Endothelial cell of umbilical vein (primary cell): ENCODE measurements around the gene TADA1. TPM values are rescaled to one million over a fixed set of nuclear protein-coding genes. Genes with fewer than 3 reads are reported as not detected.

Experiments used
- BruUV-seq: library from RNA; stranded (reverse); fragments of 400-500 nt; replicated peaks from 2 replicates; lab custom pipeline; 2021; lab: Mats Ljungman, UMichigan
- CTCF ChIA-PET: fragments of 300-600, 350-600 bp; sonication (Branson Sonifier 250); formaldehyde crosslinking; loops from one replicate; lab custom pipeline; 2021; ENCODE audit warnings: antibody characterized with exemption, inconsistent platforms; lab: Charles Lee
- POLR2A ChIA-PET: fragments of 300-600, 350-600 bp; sonication (Branson Sonifier 250); formaldehyde crosslinking; loops from one replicate; lab custom pipeline; 2021; ENCODE audit warnings: antibody characterized with exemption, inconsistent platforms; lab: Charles Lee
- DNase-seq: peaks from one replicate; pipeline ENCODE4 v3.0.0-alpha.2; 2011; ENCODE audit warnings: low read depth, low spot score
- FAIRE-seq: peaks from 2 replicates; lab custom pipeline; 2011; peaks lifted over from hg19 to GRCh38; lab: Jason Lieb, UNC
- H2AFZ ChIP-seq: 2 replicates; pipeline ENCODE4 v1.6.0; 2012; ENCODE audit warnings: low read depth, low read length, control low read depth, inconsistent platforms
- H3K27ac ChIP-seq: 2 replicates; pipeline ENCODE4 v1.5.1; 2011; ENCODE audit warnings: low read depth, mild to moderate bottlenecking, control low read depth, low read length, moderate library complexity; ENCODE audit not compliant: insufficient read depth
- H3K27me3 ChIP-seq, 2 experiments: 2 replicates each; pipeline versions ENCODE4 v1.6.0 to v1.6.1; 2011; ENCODE audit warnings: low read length in 2 of 2, mixed read lengths in 1 of 2; ENCODE audit not compliant: control insufficient read depth in 2 of 2, insufficient read depth in 2 of 2
- H3K36me3 ChIP-seq, 2 experiments: 2 replicates in 1 of 2; 3 replicates in 1 of 2; pipeline ENCODE4 v1.5.1; 2011; ENCODE audit warnings: low read length in 2 of 2, mild to moderate bottlenecking in 1 of 2, moderate library complexity in 1 of 2; ENCODE audit not compliant: control insufficient read depth in 2 of 2, insufficient read depth in 2 of 2; ENCODE audit errors: extremely low read depth in 1 of 2
- H3K4me1 ChIP-seq: 3 replicates; pipeline ENCODE4 v1.5.1; 2011; ENCODE audit warnings: mild to moderate bottlenecking, low read length; ENCODE audit not compliant: control insufficient read depth, insufficient read depth; ENCODE audit errors: extremely low read depth
- H3K4me2 ChIP-seq: 2 replicates; pipeline ENCODE4 v1.6.1; 2011; ENCODE audit warnings: low read length, control low read depth, mixed read lengths; ENCODE audit not compliant: insufficient read depth
- H3K4me3 ChIP-seq, 3 experiments: fragments of 200-600 bp in 1 of 3; sonication (generic), shearing (Covaris generic) in 1 of 3; replicated peaks in 1 of 3; 2 replicates each; pipeline ENCODE4 v1.5.1; 2011 to 2016; ENCODE audit warnings: control low read depth in 3 of 3, low read length in 3 of 3, mild to moderate bottlenecking in 2 of 3, inconsistent platforms in 1 of 3, low read depth in 1 of 3, moderate library complexity in 1 of 3; ENCODE audit not compliant: insufficient read depth in 1 of 3
- H3K79me2 ChIP-seq: 2 replicates; pipeline ENCODE4 v1.6.0; 2012; ENCODE audit warnings: low read length, inconsistent platforms; ENCODE audit not compliant: control insufficient read depth, insufficient read depth
- H3K9ac ChIP-seq: replicated peaks from 2 replicates; pipeline ENCODE3; 2011; ENCODE audit warnings: low read length, control low read depth; ENCODE audit not compliant: insufficient read depth; ENCODE audit errors: extremely low read depth
- H3K9me1 ChIP-seq: replicated peaks from 3 replicates; pipeline ENCODE4 v1.6.0; 2011; ENCODE audit warnings: mild to moderate bottlenecking, low read length; ENCODE audit not compliant: control insufficient read depth, insufficient read depth; ENCODE audit errors: extremely low read depth
- H3K9me3 ChIP-seq: replicated peaks from 2 replicates; pipeline ENCODE4 v1.5.1; 2012; ENCODE audit warnings: low read length, inconsistent platforms; ENCODE audit not compliant: control insufficient read depth, insufficient read depth
- H4K20me1 ChIP-seq: replicated peaks from 2 replicates; pipeline ENCODE3; 2011; ENCODE audit warnings: mild to moderate bottlenecking, low read length; ENCODE audit not compliant: control insufficient read depth, insufficient read depth; ENCODE audit errors: extremely low read depth
- EZH2 ChIP-seq: IDR thresholded peaks from 2 replicates; pipeline ENCODE4 v1.6.1; 2012; ENCODE audit warnings: borderline replicate concordance, low read depth, mild to moderate bottlenecking, moderate library complexity, low read length, inconsistent platforms; ENCODE audit not compliant: severe bottlenecking
- FOS ChIP-seq: IDR thresholded peaks from 2 replicates; pipeline ENCODE4 v1.6.1; 2011; ENCODE audit warnings: mild to moderate bottlenecking, low read length, moderate library complexity, borderline replicate concordance; ENCODE audit not compliant: insufficient read depth
- GATA2 ChIP-seq: IDR thresholded peaks from 2 replicates; pipeline ENCODE4 v1.7.0; 2011; ENCODE audit warnings: low read depth, mild to moderate bottlenecking, moderate library complexity, mixed read lengths, low read length; ENCODE audit not compliant: insufficient read length, insufficient read depth
- JUN ChIP-seq: IDR thresholded peaks from 2 replicates; pipeline ENCODE4 v1.6.1; 2011; ENCODE audit warnings: borderline replicate concordance, low read depth; ENCODE audit not compliant: insufficient read length, insufficient read depth
- MYC ChIP-seq: IDR thresholded peaks from one replicate; pipeline ENCODE4 v1.6.1; 2011; ENCODE audit warnings: mild to moderate bottlenecking, low read depth, low read length
- POLR2AphosphoS5 ChIP-seq: IDR thresholded peaks from 2 replicates; pipeline ENCODE4 v1.6.1; 2012; ENCODE audit warnings: low read depth, mild to moderate bottlenecking, control low read depth, low read length, moderate library complexity; ENCODE audit not compliant: insufficient read depth
- dilution Hi-C: fragments of 300-500 bp; cut with MboI; formaldehyde crosslinking; loops from one replicate; pipeline ENCODE4 v1.15.0; 2019; ENCODE audit warnings: low sequenced_read_pairs; ENCODE audit not compliant: extremely low pct_ligation_motif_present
- intact Hi-C: fragments of 100-400 bp; cut with micrococcal nuclease; formaldehyde crosslinking; loops from one replicate; pipeline ENCODE4 v1.10.0; 2022
- polyA plus RNA-seq, 4 experiments: library from polyadenylated mRNA; depleted of rRNA in 3 of 4; stranded (reverse) in 3 of 4; unstranded in 1 of 4; fragments of >200 nt; gene quantifications; 2 replicates each; pipeline versions ENCODE4 v1.2.1 to v1.2.3, GENCODE V29; 2011 to 2012; ENCODE audit warnings: missing spikeins in 1 of 4
- total RNA-seq: library from RNA; stranded (reverse); gene quantifications from 2 replicates; pipeline ENCODE4 v1.2.3, GENCODE V29; 2021
- TF ChIP-seq, protein P1 (sequence below), 2 donors: IDR thresholded peaks; 1 replicate in 1 of 2; 2 replicates in 1 of 2; pipeline ENCODE4 v1.5.1; 2011; ENCODE audit warnings: low read length in 2 of 2, mild to moderate bottlenecking in 2 of 2, moderate library complexity in 2 of 2, control low read depth in 1 of 2, inconsistent platforms in 1 of 2, low read depth in 1 of 2; ENCODE audit not compliant: insufficient read depth in 1 of 2; ENCODE audit errors: extremely low read depth in 1 of 2
- TF ChIP-seq, protein P2 (sequence below): IDR thresholded peaks from 2 replicates; pipeline ENCODE4 v1.6.1; 2011; ENCODE audit not compliant: insufficient read depth, insufficient read length

The TADA1 gene
- total and polyA plus RNA-seq, 2 donors (not counting 3 experiments of a cell fraction or from before 2014, with no cell fraction given): 7.0 to 7.9 TPM

DNA sequence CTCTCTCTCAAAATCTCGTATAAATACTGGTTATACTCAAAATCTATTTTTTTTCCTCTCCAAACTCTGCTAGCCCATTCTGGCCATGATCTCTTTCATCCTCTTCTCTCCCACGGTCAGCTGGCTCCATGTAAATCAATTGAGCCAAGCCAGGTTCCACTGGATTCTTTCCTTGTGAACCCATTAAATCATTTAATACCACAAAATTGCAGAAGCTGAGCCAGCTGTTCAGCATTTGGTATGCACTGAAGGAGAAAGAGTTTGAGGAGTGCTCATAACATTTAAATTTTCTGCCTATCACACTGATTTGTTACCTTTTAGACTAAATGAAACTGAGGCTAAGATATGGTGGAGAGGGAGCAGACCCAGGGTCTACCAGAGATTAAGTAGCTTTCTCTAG is 29.1 kb upstream of the TADA1 start:
- no peak for FAIRE-seq
- Histone ChIP-seq H3K36me3 (no peaks in the 10 kb centered on the region), H4K20me1 (no peaks in the 10 kb centered on the region), H3K4me1 (no peaks in the 10 kb centered on the region), H3K9me3 (no peaks in the 10 kb centered on the region), H3K9ac (no peak overlapping the region), H3K27me3 (no peaks in the 10 kb centered on the region), H2AFZ (no peak overlapping the region), H3K9me1 (no peaks in the 10 kb centered on the region), H3K27ac (no peak overlapping the region), H3K4me2 (no peak overlapping the region), H3K79me2 (no peaks in the 10 kb centered on the region), H3K4me3 (no peak overlapping the region)
- no TSS peak for BruUV-seq
- dilution Hi-C loops (no loop called here), intact Hi-C loops (no loop called here)
- ChIA-PET CTCF (interaction anchor here (13.5 kb wide), 1 partner anchor 155 kb away, joined by 509 read pairs; no protein-coding TSS in a partner anchor), POLR2A (no interaction called here)
- TF ChIP-seq GATA2: no peak
- TF ChIP-seq, protein P1, sequence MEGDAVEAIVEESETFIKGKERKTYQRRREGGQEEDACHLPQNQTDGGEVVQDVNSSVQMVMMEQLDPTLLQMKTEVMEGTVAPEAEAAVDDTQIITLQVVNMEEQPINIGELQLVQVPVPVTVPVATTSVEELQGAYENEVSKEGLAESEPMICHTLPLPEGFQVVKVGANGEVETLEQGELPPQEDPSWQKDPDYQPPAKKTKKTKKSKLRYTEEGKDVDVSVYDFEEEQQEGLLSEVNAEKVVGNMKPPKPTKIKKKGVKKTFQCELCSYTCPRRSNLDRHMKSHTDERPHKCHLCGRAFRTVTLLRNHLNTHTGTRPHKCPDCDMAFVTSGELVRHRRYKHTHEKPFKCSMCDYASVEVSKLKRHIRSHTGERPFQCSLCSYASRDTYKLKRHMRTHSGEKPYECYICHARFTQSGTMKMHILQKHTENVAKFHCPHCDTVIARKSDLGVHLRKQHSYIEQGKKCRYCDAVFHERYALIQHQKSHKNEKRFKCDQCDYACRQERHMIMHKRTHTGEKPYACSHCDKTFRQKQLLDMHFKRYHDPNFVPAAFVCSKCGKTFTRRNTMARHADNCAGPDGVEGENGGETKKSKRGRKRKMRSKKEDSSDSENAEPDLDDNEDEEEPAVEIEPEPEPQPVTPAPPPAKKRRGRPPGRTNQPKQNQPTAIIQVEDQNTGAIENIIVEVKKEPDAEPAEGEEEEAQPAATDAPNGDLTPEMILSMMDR (IDR thresholded peaks at IDR 0.05; ENCODE audit: extremely low read depth in 1 of 2, insufficient read depth in 1 of 2, low read depth in 1 of 2, low read length in 2 of 2): no peak
- no peak for DNase-seq

DNA sequence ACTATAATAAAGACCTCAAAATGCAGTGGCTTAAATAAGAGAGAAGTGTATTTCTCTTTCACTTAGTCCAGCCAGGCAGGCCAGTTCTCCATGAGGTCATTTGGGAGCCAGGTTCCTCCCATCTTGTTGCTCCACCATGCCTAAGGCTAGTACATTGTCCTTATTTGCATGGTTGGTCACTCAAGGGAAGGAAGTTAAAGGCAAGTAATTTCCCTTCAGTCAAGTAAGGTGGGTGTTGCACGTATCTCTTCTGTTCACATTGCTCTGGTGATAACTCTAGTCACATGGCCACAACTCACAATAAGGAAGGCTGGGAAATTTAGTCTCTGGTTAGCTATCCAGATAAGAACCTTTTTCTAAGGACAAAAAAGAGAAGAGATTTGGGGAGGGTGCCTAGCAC is 27.2 kb upstream of the TADA1 start:
- no peak overlapping the region for H3K9ac ChIP-seq
- CTCF ChIA-PET: no interaction called here
- no peaks in the 10 kb centered on the region for H3K36me3 ChIP-seq
- H3K4me1 ChIP-seq: no peaks in the 10 kb centered on the region
- no peaks in the 10 kb centered on the region for H3K79me2 ChIP-seq
- H3K27ac ChIP-seq: no peak overlapping the region
- FAIRE-seq (no peak), DNase-seq (no peak)
- BruUV-seq: no TSS peak
- H2AFZ ChIP-seq: no peak overlapping the region
- H3K9me3 ChIP-seq: no peaks in the 10 kb centered on the region
- TF ChIP-seq, protein P1 (IDR thresholded peaks at IDR 0.05; ENCODE audit: extremely low read depth in 1 of 2, insufficient read depth in 1 of 2, low read depth in 1 of 2, low read length in 2 of 2): no peak
- TF ChIP-seq JUN (no peak), GATA2 (no peak), POLR2AphosphoS5 (no peak), FOS (no peak), EZH2 (no peak), MYC (no peak)
- TF ChIP-seq, protein P2, sequence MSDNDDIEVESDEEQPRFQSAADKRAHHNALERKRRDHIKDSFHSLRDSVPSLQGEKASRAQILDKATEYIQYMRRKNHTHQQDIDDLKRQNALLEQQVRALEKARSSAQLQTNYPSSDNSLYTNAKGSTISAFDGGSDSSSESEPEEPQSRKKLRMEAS: no peak
- H4K20me1 ChIP-seq: no peaks in the 10 kb centered on the region
- POLR2A ChIA-PET: no interaction called here
- no peaks in the 10 kb centered on the region for H3K27me3 ChIP-seq
- H3K9me1 ChIP-seq: no peaks in the 10 kb centered on the region
- H3K4me2 ChIP-seq: no peak overlapping the region
- H3K4me3 ChIP-seq: no peak overlapping the region
- dilution Hi-C loops (no loop called here), intact Hi-C loops (no loop called here)
